Inferior parietal cortex (tissue), 1 donor: ENCODE measurements around the gene FANCL.
"Not testable (repeated sequence)": the region's sequence is repeated elsewhere in the genome, so short reads cannot be mapped to it uniquely, and the experiment has no call there.

Experiments used
- DNase-seq: peaks from one replicate; pipeline ENCODE4 v3.0.0-alpha.2; 2016; ENCODE audit errors: extremely low spot score

The FANCL gene

GRCh38 chr2:58145769-58146168 lies 95.4 kb downstream of the FANCL start:
- DNase-seq: not testable (repeated sequence)

DNA sequence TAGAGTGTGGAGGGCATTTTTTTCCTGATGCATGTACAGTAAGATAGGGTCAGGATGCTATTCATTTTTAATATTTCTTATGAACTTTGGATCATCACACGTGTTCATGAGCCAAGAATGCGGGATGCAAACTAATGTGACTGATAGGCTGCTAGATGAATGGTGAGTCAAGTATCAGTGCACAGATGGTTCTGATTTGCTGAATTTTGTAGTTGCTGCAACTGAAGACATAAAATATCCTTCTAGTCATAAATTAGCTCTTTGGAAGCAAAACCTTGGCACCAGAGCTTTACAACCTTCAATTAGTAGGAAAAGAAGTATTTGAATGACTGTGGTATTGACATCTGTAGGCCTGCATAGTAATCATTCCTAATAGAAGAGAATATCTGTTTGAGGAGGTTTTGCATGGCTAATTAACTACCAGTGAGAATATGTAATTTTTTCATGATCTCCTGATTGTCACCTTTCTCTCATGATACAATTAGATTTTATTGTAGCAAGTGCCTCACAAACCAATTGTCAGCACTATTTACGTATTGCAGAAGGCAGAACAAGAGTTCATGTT lies 100.5 kb downstream of the FANCL start:
- DNase-seq: no peak

DNA sequence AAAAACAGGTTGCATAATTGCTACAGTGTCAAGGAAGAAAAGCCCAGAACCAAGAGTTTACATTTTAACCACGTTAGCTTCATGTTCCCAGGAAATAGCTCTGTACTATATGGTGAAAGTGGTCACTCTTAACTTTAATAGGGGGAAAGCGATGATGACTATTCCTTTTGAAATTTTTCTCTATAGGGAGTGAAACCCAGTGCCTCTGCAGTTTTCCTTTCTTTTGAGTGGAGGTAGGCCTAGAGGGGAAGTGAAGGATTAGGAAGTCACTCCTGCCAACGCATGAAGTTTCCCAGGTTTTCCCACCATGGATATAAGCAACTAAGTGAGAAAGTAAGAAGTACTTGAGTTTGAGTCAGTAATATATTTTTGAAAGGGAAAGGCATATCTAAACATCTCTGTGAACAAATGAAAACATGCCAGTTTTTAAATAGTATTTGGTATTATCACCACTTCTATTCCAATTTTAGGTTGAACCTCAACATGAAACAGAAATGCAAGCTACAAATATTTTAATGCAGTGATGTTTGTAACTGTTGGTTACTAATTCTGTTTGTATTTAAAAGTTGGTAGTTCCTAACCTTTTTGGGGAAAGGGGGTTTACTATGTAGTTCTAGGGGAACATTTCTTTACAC lies 102.6 kb downstream of the FANCL start:
- no peak for DNase-seq

- peak; percentile 53 for DNase-seq
Measured at GRCh38 chr2:58137856-58138255, 103.3 kb downstream of the FANCL start.

DNA sequence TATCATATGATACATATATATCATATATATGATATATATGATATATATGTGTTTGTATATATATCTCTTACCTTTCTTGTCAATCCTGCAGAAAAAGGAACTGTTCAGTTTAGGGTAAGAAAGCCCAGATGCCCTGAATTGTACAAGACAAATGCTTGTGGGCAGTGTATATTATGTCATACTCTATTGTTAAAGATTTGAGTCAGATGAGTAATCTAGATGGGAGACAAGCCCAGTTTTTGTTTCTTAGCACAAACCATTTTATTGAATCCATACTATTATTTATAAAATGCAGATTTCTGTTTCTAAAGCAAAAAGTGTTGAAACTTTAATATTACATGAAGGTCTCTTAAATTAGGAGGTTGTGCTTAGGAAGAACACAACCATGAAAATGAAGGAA lies 103.9 kb downstream of the FANCL start:
- no peak for DNase-seq

DNA sequence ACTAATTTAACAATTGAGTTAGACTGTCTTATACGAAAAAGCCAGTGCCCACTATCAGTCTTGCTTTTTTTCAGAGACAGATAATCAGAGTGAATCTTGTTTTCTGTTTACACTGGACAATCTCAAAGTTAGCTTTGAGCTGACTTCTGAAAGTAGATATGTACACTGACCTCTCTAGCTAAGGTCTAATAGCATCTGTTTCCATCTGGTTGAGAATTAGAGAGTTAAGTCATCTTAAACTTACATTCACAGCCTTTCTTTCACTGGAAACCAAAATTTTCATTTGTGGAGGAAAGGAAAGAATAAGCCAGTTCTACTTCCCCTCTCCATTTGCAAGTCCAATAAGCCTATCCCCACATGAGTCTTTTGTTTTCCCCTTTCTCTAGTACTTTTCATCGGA lies 105.3 kb downstream of the FANCL start:
- no peak for DNase-seq

DNA sequence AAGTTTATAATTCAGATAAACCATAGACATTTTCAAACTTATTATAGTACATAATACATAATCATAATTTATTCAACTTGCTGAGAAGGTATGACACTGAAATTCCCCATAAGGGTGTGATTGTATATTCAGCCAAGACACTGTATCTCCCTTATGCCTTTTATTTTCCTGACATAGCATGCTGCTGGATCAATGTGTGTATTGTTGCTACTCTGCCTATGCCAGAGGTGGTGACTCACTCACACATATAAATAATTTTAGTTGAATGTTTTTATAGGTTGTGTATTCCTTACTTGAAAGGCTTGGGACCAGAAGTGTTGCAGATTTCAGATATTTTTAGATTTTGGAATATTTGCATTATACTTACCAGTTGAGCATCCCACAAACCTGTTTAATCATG lies 107.7 kb downstream of the FANCL start:
- no peak for DNase-seq

GRCh38 chr2:58131191-58132011 lies 109.7 kb downstream of the FANCL start:
- peak; percentile 65 for DNase-seq

DNA sequence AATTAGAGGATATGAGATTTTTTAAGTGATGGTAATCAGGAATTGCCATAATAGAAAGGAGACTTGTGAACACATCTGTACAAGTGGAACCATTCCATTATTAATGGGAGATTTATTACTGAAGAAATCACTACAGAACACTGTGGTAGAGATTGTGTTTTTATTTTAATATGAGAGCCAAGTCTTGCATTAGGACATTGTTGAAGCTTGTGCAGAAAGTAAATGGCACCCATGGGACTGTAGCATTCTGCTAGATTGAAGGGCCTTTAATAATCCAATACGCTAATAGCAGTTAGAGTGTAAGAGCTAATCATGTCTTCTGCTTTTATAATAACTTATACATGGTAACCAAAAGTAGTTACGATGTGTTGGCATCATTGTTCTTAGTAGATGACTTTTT lies 110.9 kb downstream of the FANCL start:
- DNase-seq: no peak

DNA sequence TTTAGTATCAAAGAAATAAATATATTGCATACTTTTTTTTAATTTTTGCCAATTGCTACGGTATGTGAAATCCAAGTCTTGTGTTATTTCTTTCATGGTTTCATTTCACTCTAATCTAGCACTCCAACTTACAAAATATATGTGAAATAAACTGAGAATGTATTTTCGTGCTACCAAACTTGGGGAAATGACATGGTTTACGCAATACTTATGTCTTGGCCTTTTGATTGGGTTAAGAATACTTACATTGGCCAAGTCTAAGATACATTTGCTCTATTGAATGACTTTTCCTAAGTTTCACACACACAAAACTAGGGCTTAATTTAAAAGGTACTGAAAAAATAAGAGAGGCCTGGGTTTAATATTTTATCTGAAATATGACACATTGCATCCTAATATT lies 114.0 kb downstream of the FANCL start:
- DNase-seq: no peak

- no peak for DNase-seq
Measured at GRCh38 chr2:58122540-58122939, 118.6 kb downstream of the FANCL start.

GRCh38 chr2:58122040-58122439 lies 119.1 kb downstream of the FANCL start:
- no peak for DNase-seq

DNA sequence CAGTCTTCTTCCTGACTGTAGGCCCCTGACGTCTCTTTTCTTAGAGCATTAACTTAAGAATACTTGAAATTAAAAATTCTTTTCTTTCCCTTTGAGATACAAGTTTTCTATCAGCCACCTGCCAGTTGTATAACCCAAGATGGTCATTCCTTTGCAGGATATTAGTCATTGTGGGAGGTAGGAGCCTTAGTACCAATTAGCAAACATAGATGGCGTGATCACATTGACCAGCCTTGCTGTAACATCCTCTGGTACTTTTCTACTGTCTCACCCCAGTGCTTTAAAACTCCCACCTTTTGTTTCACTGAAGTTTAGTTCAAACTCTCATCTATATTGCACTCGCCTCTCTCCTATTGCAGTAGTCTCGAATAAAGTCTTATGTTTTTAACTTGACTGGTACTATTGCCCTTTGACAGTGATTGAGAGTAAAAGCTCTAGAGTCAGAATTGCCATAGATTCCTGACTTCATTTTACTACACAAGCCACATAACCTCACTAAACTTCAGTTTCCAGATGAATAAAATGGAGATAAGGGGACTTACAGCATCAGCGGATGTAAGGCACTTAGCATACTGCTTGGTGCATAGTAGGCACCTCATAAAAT lies 120.4 kb downstream of the FANCL start:
- DNase-seq: no peak

DNA sequence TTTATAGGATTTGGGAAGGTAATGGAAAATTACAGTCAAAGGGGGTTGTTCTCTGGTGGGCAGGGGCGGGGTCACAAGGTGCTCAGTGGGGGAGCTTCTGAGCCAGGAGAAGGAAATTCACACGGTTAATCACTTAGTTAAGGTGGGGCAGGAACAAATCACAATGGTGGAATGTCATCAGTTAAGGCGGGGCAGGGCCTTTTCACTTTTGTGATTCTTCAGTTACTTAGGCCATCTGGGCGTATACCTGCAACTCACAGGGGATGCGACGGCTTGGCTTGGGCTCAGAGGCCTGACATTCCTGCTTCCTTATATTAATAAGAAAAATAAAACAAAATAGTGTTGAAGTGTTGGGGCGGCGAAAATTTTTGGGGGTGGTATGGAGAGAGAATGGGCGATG lies 127.6 kb downstream of the FANCL start:
- not testable (repeated sequence) for DNase-seq

- DNase-seq: no peak
Measured at GRCh38 chr2:58110765-58111164, 130.4 kb downstream of the FANCL start.

DNA sequence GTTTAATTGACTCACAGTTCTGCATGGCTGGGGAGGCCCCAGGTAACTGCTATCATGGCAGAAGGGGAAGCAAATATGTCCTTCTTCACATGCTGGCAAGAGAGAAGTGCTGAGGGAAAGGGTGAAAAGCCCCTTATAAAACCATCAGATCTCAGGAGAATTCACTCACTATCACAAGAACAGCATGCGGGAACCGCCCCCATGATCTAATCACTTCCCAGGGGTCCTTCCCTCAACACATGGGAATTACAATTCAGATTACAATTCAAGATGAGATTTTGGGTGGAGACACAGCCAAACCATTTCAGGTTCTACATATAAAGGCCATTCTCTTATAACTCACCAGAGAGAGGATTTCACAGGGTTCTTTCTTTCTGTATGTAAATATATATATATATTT lies 131.6 kb downstream of the FANCL start:
- DNase-seq: no peak
